PC-3 (cell line): ENCODE results near the gene OR5L1.

ENCODE experiments used
- EZH2 ChIP-seq: fragments of 300-600 bp; sonication (generic); IDR thresholded peaks from one replicate; pipeline ENCODE4 v1.6.1; 2017; ENCODE audit warnings: antibody characterized with exemption, mild to moderate bottlenecking, low read length; ENCODE audit not compliant: unreplicated experiment
- EZH2phosphoT487 ChIP-seq: fragments of 300-600 bp; sonication (generic); IDR thresholded peaks from 2 replicates; pipeline ENCODE4 v1.6.1; 2018; ENCODE audit warnings: mild to moderate bottlenecking, antibody characterized with exemption, low read length, borderline replicate concordance
- TF ChIP-seq, protein P1 (sequence below): fragments of 300-600 bp; sonication (generic); conservative IDR thresholded peaks from 2 replicates; pipeline ENCODE4 v1.5.1; 2017; ENCODE audit warnings: antibody characterized with exemption, low read depth, mild to moderate bottlenecking, low read length

DNA sequence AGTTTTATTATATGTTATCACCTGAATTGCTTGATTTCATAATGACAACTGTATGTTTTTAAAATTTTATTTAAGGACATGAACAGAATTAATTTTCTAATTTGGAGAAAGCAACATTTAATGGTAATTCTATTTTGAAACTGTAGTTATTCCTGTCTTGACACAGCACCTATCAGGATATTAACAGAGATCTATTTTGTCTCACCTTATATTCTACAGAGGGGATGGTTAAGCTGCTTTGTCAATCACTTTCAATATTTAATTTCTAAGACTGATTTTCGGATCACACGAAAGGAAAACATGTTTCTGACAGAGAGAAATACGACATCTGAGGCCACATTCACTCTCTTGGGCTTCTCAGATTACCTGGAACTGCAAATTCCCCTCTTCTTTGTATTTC is 27.3 kb downstream of the OR5L1 start, which contains the start of gene OR5D16:
- TF ChIP-seq, protein P1, sequence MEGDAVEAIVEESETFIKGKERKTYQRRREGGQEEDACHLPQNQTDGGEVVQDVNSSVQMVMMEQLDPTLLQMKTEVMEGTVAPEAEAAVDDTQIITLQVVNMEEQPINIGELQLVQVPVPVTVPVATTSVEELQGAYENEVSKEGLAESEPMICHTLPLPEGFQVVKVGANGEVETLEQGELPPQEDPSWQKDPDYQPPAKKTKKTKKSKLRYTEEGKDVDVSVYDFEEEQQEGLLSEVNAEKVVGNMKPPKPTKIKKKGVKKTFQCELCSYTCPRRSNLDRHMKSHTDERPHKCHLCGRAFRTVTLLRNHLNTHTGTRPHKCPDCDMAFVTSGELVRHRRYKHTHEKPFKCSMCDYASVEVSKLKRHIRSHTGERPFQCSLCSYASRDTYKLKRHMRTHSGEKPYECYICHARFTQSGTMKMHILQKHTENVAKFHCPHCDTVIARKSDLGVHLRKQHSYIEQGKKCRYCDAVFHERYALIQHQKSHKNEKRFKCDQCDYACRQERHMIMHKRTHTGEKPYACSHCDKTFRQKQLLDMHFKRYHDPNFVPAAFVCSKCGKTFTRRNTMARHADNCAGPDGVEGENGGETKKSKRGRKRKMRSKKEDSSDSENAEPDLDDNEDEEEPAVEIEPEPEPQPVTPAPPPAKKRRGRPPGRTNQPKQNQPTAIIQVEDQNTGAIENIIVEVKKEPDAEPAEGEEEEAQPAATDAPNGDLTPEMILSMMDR = no peak
- TF ChIP-seq EZH2 (no peak), EZH2phosphoT487 (no peak)
